Neuronal stem cell (in vitro differentiated cells): ENCODE data around the gene CCDC70.

Experiments used
- DNase-seq: peaks from one replicate; pipeline ENCODE4 v3.0.0-alpha.2; 2013; ENCODE audit warnings: low spot score
- H2AFZ ChIP-seq: one replicate; pipeline ENCODE4 v1.6.1; 2013; ENCODE audit warnings: mild to moderate bottlenecking, low read length, inconsistent platforms
- H2AK5ac ChIP-seq: 2 replicates; pipeline ENCODE4 v1.6.1; 2013; ENCODE audit warnings: low read depth, mild to moderate bottlenecking, inconsistent platforms, low read length, moderate library complexity, mixed read lengths
- H2BK120ac ChIP-seq: 2 replicates; pipeline ENCODE4 v1.6.1; 2013; ENCODE audit warnings: low read depth, mild to moderate bottlenecking, inconsistent platforms, low read length, moderate library complexity, mixed read lengths
- H2BK12ac ChIP-seq: one replicate; pipeline ENCODE4 v1.6.1; 2013; ENCODE audit warnings: low read length, inconsistent platforms
- H2BK15ac ChIP-seq: 2 replicates; pipeline ENCODE4 v1.6.1; 2013; ENCODE audit warnings: mild to moderate bottlenecking, low read length, inconsistent platforms, mixed read lengths
- H2BK5ac ChIP-seq: one replicate; pipeline ENCODE4 v1.6.1; 2013; ENCODE audit warnings: inconsistent platforms, mild to moderate bottlenecking, low read length, moderate library complexity
- H3K14ac ChIP-seq: one replicate; pipeline ENCODE4 v1.6.1; 2013; ENCODE audit warnings: low read length, inconsistent platforms
- H3K18ac ChIP-seq: 2 replicates; pipeline ENCODE4 v1.6.1; 2013; ENCODE audit warnings: low read length, inconsistent platforms
- H3K23ac ChIP-seq: 2 replicates; pipeline ENCODE4 v1.6.1; 2013; ENCODE audit warnings: low read depth, mild to moderate bottlenecking, mixed read lengths, low read length, inconsistent platforms; ENCODE audit not compliant: poor library complexity
- H3K27ac ChIP-seq: replicated peaks from 3 replicates; pipeline ENCODE4 v1.5.1; 2013; ENCODE audit warnings: low read length, inconsistent platforms
- H3K27me3 ChIP-seq, 3 experiments: 2 replicates each; pipeline ENCODE4 v1.6.1; 2013; ENCODE audit warnings: low read length in 3 of 3, mild to moderate bottlenecking in 2 of 3, inconsistent platforms in 1 of 3, low read depth in 1 of 3, mixed read lengths in 1 of 3, moderate library complexity in 1 of 3; ENCODE audit not compliant: control insufficient read depth in 3 of 3, insufficient read depth in 3 of 3
- H3K36me3 ChIP-seq, 2 donors: replicated peaks in 1 of 2; 2 replicates each; pipeline ENCODE4 v1.6.1; 2013; ENCODE audit warnings: low read length in 2 of 2; ENCODE audit not compliant: control insufficient read depth in 2 of 2, insufficient read depth in 2 of 2
- H3K4ac ChIP-seq: 2 replicates; pipeline ENCODE4 v1.6.1; 2013; ENCODE audit warnings: inconsistent platforms, mild to moderate bottlenecking, low read length, moderate library complexity
- H3K4me1 ChIP-seq, 2 donors: 1 replicate in 1 of 2; 2 replicates in 1 of 2; pipeline ENCODE4 v1.6.1; 2013; ENCODE audit warnings: low read length in 2 of 2, low read depth in 1 of 2; ENCODE audit not compliant: control insufficient read depth in 2 of 2, insufficient read depth in 1 of 2
- H3K4me2 ChIP-seq: one replicate; pipeline ENCODE4 v1.6.1; 2013; ENCODE audit warnings: mild to moderate bottlenecking, low read length, inconsistent platforms; ENCODE audit not compliant: insufficient read depth, poor library complexity, severe bottlenecking
- H3K4me3 ChIP-seq, 2 donors: 2 replicates each; pipeline ENCODE4 v1.5.1; 2013; ENCODE audit warnings: low read length in 2 of 2, mild to moderate bottlenecking in 2 of 2, inconsistent platforms in 1 of 2, moderate library complexity in 1 of 2
- H3K79me1 ChIP-seq: one replicate; pipeline ENCODE4 v1.6.1; 2013; ENCODE audit warnings: low read depth, mild to moderate bottlenecking, inconsistent platforms, low read length, moderate library complexity
- H3K9ac ChIP-seq: one replicate; pipeline ENCODE4 v1.6.1; 2013; ENCODE audit warnings: mild to moderate bottlenecking, low read depth, low read length, inconsistent platforms; ENCODE audit not compliant: poor library complexity
- H3K9me3 ChIP-seq, 2 donors: replicated peaks in 1 of 2; 2 replicates each; pipeline versions ENCODE3 to v1.6.1; 2013; ENCODE audit warnings: low read length in 2 of 2, mild to moderate bottlenecking in 2 of 2, inconsistent platforms in 1 of 2, low read depth in 1 of 2, mixed read lengths in 1 of 2, moderate library complexity in 1 of 2; ENCODE audit not compliant: control insufficient read depth in 2 of 2, insufficient read depth in 1 of 2
- H4K8ac ChIP-seq: one replicate; pipeline ENCODE4 v1.6.1; 2013; ENCODE audit warnings: low read depth, mild to moderate bottlenecking, inconsistent platforms, low read length, moderate library complexity
- H4K91ac ChIP-seq: one replicate; pipeline ENCODE4 v1.6.1; 2013; ENCODE audit warnings: low read length, low read depth, mild to moderate bottlenecking, inconsistent platforms; ENCODE audit not compliant: poor library complexity
- WGBS, 2 donors: extraction: QIAGEN DNeasy Blood & Tissue Kit; methylation state at CpG; one replicate each; pipeline ENCODE4 v1.1.7; 2013; ENCODE audit warnings: missing lambda C conversion rate in 2 of 2, mixed read lengths in 1 of 2; ENCODE audit not compliant: insufficient read length in 2 of 2, insufficient replicate concordance in 1 of 2; ENCODE audit errors: extremely low coverage in 2 of 2; 5-methylcytosine and 5-hydroxymethylcytosine counted together

Gene CCDC70

DNA sequence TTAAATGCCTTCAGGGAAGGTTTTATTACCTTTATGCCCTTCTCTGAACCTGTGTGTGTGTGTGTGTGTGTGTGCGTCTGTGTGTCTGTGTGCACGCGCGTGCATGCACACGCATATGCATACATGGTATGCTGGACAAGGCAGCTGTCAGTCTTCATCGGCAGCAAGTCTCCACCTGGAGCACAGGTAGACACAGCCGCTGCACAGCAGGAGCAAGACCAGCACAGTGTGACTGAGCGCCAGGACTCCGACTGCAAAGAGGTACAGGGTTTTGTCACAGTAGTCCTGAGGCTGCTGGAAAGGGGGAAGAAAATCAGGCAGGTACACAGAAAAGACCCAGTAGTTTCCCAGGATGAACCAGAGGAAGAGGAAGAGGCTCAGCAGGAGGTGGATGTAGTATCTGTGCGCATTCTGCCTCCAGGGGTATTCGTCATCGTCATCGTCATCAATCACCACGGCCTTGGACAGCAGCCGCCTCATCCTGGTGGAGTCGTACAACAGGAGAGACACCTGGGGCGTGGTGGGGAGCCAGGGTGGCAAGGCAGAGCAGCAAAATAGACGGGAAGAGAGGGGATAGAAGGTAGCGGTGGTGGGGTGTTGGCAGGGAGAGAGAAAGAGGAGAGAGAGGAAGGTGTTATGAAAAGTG lies 45.0 kb upstream of the CCDC70 start:
- Histone ChIP-seq H2BK12ac (no peak overlapping the region), H2BK120ac (no peak overlapping the region), H2BK15ac (no peak overlapping the region), H3K4me3 (no peak overlapping the region), H3K18ac (no peak overlapping the region), H2AFZ (no peak overlapping the region), H4K8ac (no peak overlapping the region), H2BK5ac (no peak overlapping the region), H3K9me3 (no peaks in the 10 kb centered on the region), H3K4me2 (no peak overlapping the region), H3K36me3 (no peaks in the 10 kb centered on the region), H3K79me1 (no peaks in the 10 kb centered on the region), H3K23ac (no peak overlapping the region), H3K27me3 (peaks cover 0 to 31% (median 0%) of the 10 kb centered on the region in 3 experiments), H3K14ac (no peak overlapping the region), H2AK5ac (no peak overlapping the region), H3K4me1 (peaks cover 0 to 1% of the 10 kb centered on the region in 2 donors), H4K91ac (no peak overlapping the region), H3K4ac (no peak overlapping the region), H3K27ac (no peak overlapping the region), H3K9ac (no peak overlapping the region)
- no peak for DNase-seq
- WGBS, 2 donors, result 100% methylated on average over 2 of the region's 19 CpGs; no CpG with 5 or more reads in 1 of the 2 donors

GRCh38 chr13:51817717-51818116 lies 44.1 kb upstream of the CCDC70 start:
- peaks cover 0 to 1% of the 10 kb centered on the region in 2 donors for H3K4me1 ChIP-seq
- H4K91ac ChIP-seq, result no peak overlapping the region
- peaks cover 0 to 31% (median 0%) of the 10 kb centered on the region in 3 experiments for H3K27me3 ChIP-seq
- H2AK5ac ChIP-seq, result no peak overlapping the region
- WGBS, 2 donors, result no CpG with 5 or more reads among the region's 8 CpGs
- H3K23ac ChIP-seq, result no peak overlapping the region
- H3K4me2 ChIP-seq, result no peak overlapping the region
- H3K4me3 ChIP-seq, result no peak overlapping the region
- H2BK15ac ChIP-seq, result no peak overlapping the region
- no peak overlapping the region for H3K18ac ChIP-seq
- no peak overlapping the region for H3K9ac ChIP-seq
- H3K79me1 ChIP-seq, result no peaks in the 10 kb centered on the region
- no peak overlapping the region for H3K4ac ChIP-seq
- H2BK5ac ChIP-seq, result no peak overlapping the region
- H2BK12ac ChIP-seq, result no peak overlapping the region
- DNase-seq, result no peak
- no peak overlapping the region for H3K27ac ChIP-seq
- H2AFZ ChIP-seq, result no peak overlapping the region
- H3K9me3 ChIP-seq, result no peaks in the 10 kb centered on the region
- H3K36me3 ChIP-seq, result no peaks in the 10 kb centered on the region
- H2BK120ac ChIP-seq, result no peak overlapping the region
- no peak overlapping the region for H4K8ac ChIP-seq
- H3K14ac ChIP-seq, result no peak overlapping the region

DNA sequence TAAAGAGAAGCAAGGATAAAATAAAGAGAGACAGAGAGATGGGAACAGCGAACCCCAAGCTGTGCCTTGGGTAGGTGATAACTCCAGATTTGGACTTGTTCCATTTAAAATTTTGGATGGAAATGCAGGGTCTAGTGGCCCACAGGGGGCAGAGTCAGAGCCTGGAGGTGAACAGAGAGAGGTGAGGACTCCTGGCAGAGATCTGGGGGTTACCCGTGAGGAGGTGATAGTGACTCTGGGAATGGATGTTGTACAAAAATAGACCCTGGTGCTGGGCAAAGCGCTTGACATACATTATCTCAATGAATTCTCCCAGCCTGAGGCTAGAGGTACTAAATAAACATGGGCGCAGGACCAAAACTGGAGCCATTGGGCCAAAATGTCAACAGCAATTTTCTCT lies 43.5 kb upstream of the CCDC70 start:
- Histone ChIP-seq H4K91ac (no peak overlapping the region), H3K23ac (no peak overlapping the region), H2BK120ac (no peak overlapping the region), H3K4ac (no peak overlapping the region), H3K4me3 (no peak overlapping the region), H2BK12ac (no peak overlapping the region), H4K8ac (no peak overlapping the region), H3K27ac (no peak overlapping the region), H2BK15ac (no peak overlapping the region), H3K79me1 (no peaks in the 10 kb centered on the region), H3K9ac (no peak overlapping the region), H2AFZ (no peak overlapping the region), H3K36me3 (no peaks in the 10 kb centered on the region), H2BK5ac (no peak overlapping the region), H3K4me2 (no peak overlapping the region), H3K14ac (no peak overlapping the region), H3K9me3 (no peaks in the 10 kb centered on the region), H3K27me3 (peaks cover 0 to 31% (median 0%) of the 10 kb centered on the region in 3 experiments), H2AK5ac (no peak overlapping the region), H3K4me1 (peaks cover 0 to 1% of the 10 kb centered on the region in 2 donors), H3K18ac (no peak overlapping the region)
- no CpG with 5 or more reads among the region's 4 CpGs for WGBS, 2 donors
- DNase-seq, result no peak

DNA sequence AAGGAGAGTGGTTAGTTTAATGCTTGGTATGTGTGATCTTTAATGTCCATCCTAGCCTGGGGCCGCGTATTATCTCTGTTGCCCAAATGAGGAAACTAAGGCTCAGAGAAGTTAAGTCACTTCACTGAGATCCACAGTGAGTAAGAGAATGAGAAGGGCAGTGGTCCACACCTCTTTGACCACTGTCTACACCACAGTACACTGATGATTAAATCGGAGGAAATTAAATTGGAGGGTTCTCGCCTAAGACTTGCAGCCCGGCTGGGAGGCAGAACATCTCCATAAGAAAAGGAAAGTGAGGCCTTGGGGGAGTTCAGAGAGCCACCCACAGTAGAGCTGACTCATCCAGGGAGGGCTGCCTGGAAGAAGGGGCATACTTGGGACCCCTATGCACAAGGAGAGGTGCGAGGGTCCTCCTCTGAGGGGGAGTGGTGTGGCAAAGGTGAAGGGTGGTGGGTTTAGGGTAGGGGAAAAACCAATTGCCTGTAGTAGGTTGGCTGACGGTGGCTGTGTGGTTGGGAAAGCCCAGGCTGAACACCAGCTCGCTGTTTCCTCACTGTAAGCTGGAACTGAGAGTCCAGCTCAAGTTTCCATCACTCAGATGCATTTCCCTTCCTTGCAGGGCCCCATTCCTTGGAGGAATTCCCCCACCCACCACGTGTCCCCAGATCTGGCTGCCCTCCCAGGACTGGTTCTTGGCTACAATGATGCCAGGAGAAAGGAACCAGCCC lies 42.8 kb upstream of the CCDC70 start:
- Histone ChIP-seq H2BK15ac (no peak overlapping the region), H2BK120ac (no peak overlapping the region), H3K4ac (no peak overlapping the region), H2BK5ac (no peak overlapping the region), H3K23ac (no peak overlapping the region), H4K91ac (no peak overlapping the region), H4K8ac (no peak overlapping the region), H3K14ac (no peak overlapping the region), H3K9ac (no peak overlapping the region), H2AFZ (no peak overlapping the region), H3K4me3 (no peak overlapping the region), H3K4me1 (peaks cover 0 to 1% of the 10 kb centered on the region in 2 donors), H3K4me2 (no peak overlapping the region), H3K9me3 (no peaks in the 10 kb centered on the region), H3K36me3 (no peaks in the 10 kb centered on the region), H3K27me3 (peaks cover 0 to 28% (median 0%) of the 10 kb centered on the region in 3 experiments), H2AK5ac (no peak overlapping the region), H3K27ac (no peak overlapping the region), H3K79me1 (no peaks in the 10 kb centered on the region), H3K18ac (no peak overlapping the region), H2BK12ac (no peak overlapping the region)
- no peak for DNase-seq
- WGBS, 2 donors, result no CpG with 5 or more reads among the region's 9 CpGs
